Progenitor cell of endocrine pancreas (in vitro differentiated cells): Measurements from ENCODE around the gene REPS1. TPM values are rescaled to one million over a fixed set of nuclear protein-coding genes. Genes with fewer than 3 reads are reported as not detected.

ENCODE experiments used
- DNase-seq: peaks from one replicate; pipeline ENCODE4 v3.0.0; 2021; ENCODE audit warnings: low spot score; ENCODE audit not compliant: unreplicated experiment
- H3K27ac Mint-ChIP-seq: 2 replicates; pipeline ENCODE4 v1.8.0; 2021; ENCODE audit warnings: mild to moderate bottlenecking, moderate library complexity, mixed read lengths
- H3K27me3 Mint-ChIP-seq: 2 replicates; pipeline ENCODE4 v1.8.0; 2021; ENCODE audit warnings: mixed read lengths
- H3K36me3 Mint-ChIP-seq: 2 replicates; pipeline ENCODE4 v1.8.0; 2022; ENCODE audit warnings: mixed read lengths; ENCODE audit not compliant: insufficient read depth
- H3K4me1 Mint-ChIP-seq: 2 replicates; pipeline ENCODE4 v1.8.0; 2021; ENCODE audit warnings: low read depth, mixed read lengths
- H3K4me3 Mint-ChIP-seq: 2 replicates; pipeline ENCODE4 v1.8.0; 2021; ENCODE audit warnings: low read depth, mild to moderate bottlenecking, moderate library complexity, mixed read lengths
- H3K9me3 Mint-ChIP-seq: 2 replicates; pipeline ENCODE4 v1.8.0; 2021; ENCODE audit warnings: low read depth, mixed read lengths
- CTCF ChIP-seq: fragments of 200-600 bp; sonication (generic); IDR thresholded peaks from one replicate; pipeline ENCODE4 v1.5.0; 2021; ENCODE audit warnings: antibody characterized with exemption, mild to moderate bottlenecking; ENCODE audit not compliant: unreplicated experiment
- total RNA-seq: library from RNA; stranded (reverse); gene quantifications from 2 replicates; pipeline ENCODE4 v1.2.1, GENCODE V29; 2021

The REPS1 gene
- total RNA-seq, 1 donor from 2014 or later = 60.3 TPM

GRCh38 chr6:139011980-139012379 lies 23.9 kb upstream of the REPS1 start:
- H3K4me1 Mint-ChIP-seq = peaks cover 13% of the 10 kb centered on the region
- H3K36me3 Mint-ChIP-seq = no peaks in the 10 kb centered on the region
- no peak for TF ChIP-seq CTCF
- no peak overlapping the region for H3K4me3 Mint-ChIP-seq
- H3K9me3 Mint-ChIP-seq = no peaks in the 10 kb centered on the region
- H3K27ac Mint-ChIP-seq = no peak overlapping the region
- peaks cover 61% of the 10 kb centered on the region for H3K27me3 Mint-ChIP-seq
- no peak for DNase-seq

DNA sequence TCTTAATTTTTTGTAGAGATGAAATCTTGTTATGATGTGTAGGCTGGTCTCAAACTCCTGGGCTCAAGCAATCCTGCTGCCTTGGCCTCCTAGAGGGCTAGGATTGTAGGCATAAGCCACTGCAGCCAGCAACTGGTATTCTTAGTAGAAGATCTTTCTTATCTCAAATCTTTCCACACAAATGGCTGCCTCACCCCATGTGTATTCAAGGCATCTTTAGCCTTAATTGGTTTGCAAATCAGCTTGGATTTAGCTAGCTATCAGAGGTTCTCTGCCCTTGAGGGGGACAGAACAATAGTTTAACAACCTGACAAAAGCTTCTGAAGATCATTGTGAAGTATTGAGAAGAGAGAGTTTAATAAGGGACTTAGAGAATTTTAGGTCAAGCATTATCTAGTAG lies 22.6 kb upstream of the REPS1 start:
- H3K27ac Mint-ChIP-seq = no peak overlapping the region

GRCh38 chr6:139008117-139008516 lies 20.1 kb upstream of the REPS1 start:
- Mint-ChIP-seq H3K4me3 (no peak overlapping the region), H3K27me3 (peaks cover 48% of the 10 kb centered on the region), H3K36me3 (no peaks in the 10 kb centered on the region), H3K4me1 (peaks cover 15% of the 10 kb centered on the region), H3K27ac (no peak overlapping the region), H3K9me3 (no peaks in the 10 kb centered on the region)
- DNase-seq = no peak
- TF ChIP-seq CTCF = no peak

More for the DNA sequence above, 22.6 kb upstream of the REPS1 start:
- Mint-ChIP-seq H3K4me1 (peaks cover 13% of the 10 kb centered on the region), H3K9me3 (no peaks in the 10 kb centered on the region), H3K36me3 (no peaks in the 10 kb centered on the region), H3K4me3 (no peak overlapping the region), H3K27me3 (peaks cover 62% of the 10 kb centered on the region)
- TF ChIP-seq CTCF = no peak
- DNase-seq = no peak

DNA sequence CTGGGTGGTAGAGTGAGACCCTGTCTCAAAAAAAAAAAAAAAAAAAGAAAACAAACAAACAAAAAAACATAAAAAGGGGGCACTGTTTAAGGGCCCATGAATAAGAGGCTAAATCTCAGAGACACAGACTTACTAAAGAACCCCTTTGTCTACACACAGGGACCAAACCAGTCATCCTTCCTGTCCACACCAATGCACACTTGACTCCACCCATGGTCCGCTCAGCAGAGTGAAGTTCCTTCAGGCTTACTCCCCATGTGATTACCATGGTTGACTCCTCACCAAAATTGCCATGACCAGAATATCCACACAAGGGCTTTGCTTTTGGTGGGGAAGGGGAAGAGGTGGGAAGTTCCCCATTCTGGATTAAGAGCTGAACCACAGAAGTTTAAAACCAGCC lies 19.4 kb upstream of the REPS1 start:
- TF ChIP-seq CTCF = no peak
- Mint-ChIP-seq H3K4me3 (no peak overlapping the region), H3K9me3 (no peaks in the 10 kb centered on the region), H3K36me3 (no peaks in the 10 kb centered on the region), H3K4me1 (peaks cover 12% of the 10 kb centered on the region), H3K27ac (no peak overlapping the region), H3K27me3 (peaks cover 44% of the 10 kb centered on the region)
- no peak for DNase-seq

GRCh38 chr6:139006477-139006876 lies 18.4 kb upstream of the REPS1 start:
- TF ChIP-seq CTCF = no peak
- Mint-ChIP-seq H3K27me3 (peaks cover 39% of the 10 kb centered on the region), H3K36me3 (no peaks in the 10 kb centered on the region), H3K27ac (peak overlapping the region; percentile 89), H3K4me1 (peaks cover 11% of the 10 kb centered on the region), H3K4me3 (no peak overlapping the region), H3K9me3 (no peaks in the 10 kb centered on the region)
- DNase-seq = no peak
